HG03342 (cell line): ENCODE data around the gene ATF3.
A peak's percentile ranks its signal among the peaks of the same experiment; 100 is the strongest.
"Not testable (repeated sequence)": the region's sequence is repeated elsewhere in the genome, so short reads cannot be mapped to it uniquely, and the experiment has no call there.

ENCODE experiments used
- ATAC-seq: cut with Tn5 transposase; IDR thresholded peaks from one replicate; pipeline ENCODE4 v1.9.1; 2021; ENCODE audit warnings: mild to moderate bottlenecking, moderate library complexity; ENCODE audit not compliant: unreplicated experiment

Gene ATF3

DNA sequence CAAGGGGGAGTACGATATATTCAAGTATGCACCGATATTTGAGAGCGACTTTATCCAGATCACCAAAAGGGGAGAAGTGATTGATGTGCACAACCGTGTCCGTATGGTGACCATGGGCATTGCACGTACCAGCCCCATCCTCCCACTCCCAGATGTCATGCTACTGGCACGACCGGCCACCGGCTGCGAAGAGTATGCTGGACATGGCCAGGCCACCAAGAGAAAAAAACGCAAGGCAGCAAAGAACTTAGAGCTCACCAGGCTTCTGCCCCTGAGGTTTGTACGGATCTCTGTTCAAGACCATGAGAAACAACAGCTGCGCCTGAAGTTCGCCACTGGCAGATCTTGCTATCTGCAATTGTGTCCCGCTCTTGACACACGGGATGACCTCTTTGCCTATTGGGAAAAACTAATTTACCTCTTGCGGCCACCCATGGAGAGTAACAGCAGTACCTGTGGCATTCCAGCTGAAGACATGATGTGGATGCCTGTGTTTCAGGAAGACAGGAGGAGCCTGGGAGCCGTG lies 16.5 kb downstream of the ATF3 start:
- ATAC-seq, result no peak

DNA sequence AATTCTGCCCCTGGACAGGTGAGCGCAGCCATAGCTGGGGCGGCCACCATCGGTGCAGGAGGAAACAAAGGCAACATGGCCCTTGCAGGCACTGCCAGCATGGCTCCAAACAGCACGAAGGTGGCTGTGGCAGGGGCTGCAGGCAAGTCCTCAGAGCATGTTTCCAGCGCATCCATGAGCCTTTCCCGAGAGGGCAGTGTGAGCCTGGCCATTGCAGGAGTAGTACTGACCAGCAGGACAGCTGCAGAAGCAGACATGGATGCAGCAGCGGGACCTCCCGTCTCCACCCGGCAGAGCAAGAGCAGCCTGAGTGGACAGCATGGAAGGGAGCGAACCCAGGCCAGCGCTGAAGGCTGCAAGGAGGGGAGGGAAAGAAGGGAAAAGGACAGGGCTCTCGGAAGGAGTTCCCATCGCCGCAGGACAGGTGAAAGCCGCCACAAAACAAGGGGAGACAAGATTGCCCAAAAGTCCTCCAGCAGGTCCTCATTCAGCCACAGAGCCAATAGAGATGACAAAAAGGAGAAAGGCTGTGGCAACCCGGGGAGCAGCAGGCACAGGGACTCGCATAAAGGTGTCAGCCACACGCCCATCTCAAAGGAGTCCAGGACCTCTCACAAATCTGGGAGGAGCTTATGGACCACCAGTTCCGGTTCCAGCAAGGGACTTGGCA lies 17.4 kb downstream of the ATF3 start:
- ATAC-seq, result no peak

GRCh38 chr1:212628046-212628445 lies 19.5 kb downstream of the ATF3 start:
- ATAC-seq, result no peak

DNA sequence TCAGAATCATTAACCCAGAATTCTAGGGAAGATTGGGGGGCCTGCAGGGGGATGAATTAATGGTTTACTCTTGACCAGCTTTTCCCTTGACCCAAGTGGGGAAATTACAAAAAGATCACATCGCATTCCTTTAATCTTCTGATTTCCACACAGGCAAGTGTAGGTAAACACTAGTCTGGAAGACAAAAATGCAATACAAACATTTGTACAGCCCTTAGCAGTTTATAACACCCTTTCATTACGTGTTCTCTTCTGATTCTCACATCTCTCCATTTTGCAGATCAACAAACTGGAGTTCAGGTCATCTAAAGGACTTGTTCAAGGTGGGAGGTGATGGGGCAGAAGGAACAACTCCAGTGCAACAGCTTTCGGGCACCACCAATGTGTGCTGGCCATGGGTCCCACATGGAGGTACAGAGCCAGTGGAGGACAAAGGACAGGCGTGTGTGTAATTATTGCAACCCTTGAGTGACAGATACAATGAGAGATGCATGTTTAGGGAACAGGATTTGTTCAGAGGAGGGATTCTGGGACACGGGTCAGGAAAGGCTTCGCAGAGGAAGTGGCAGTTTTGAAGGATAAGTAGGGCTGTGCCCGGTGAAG lies 20.4 kb downstream of the ATF3 start:
- no peak for ATAC-seq

- peak; percentile 1 for ATAC-seq
These were observed 21.0 kb downstream of the ATF3 start for GRCh38 chr1:212629450-212630157.

GRCh38 chr1:212630158-212630900 lies 21.8 kb downstream of the ATF3 start:
- peak; percentile 95 for ATAC-seq

DNA sequence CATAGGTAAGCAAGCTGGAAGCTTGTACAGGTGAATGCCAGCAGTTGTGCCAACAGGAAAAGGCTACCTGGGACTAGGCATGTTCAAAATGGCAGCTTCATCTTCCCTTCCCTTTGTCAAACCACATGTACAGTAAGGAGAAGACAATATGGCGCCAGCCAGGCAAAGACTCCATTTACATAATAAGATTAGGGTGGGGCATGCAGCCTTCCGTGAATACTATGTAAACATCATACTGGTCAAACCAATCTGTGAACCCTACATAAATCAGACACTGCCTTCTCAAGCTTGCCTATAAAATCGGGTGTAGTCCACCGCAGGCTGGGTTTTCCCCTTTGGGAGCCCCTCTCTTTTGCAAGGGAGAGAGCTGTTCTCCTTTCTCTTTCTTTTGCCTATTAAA lies 24.6 kb downstream of the ATF3 start:
- ATAC-seq, result no peak

DNA sequence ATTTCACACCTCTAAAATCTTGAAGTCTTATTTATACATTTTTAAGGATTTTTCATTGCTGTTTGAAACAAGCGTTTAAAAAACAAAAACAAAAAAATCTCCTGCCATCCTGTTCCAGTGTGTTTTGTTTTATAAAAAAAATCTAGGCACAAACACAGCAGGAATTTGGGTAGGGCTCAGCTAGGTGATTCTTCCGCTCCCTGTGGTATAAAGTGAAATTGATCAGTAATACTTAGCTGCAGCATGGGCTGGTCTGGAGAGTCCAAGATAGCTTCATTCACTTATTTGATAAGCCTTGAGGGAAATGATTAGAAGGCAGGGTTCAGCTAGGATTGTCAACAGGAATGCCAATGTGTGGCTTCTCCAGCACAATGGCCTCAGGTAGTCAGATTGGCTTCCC lies 25.7 kb downstream of the ATF3 start:
- no peak for ATAC-seq

- peak; percentile 46 for ATAC-seq
These were observed 26.6 kb downstream of the ATF3 start for GRCh38 chr1:212635141-212635631.

DNA sequence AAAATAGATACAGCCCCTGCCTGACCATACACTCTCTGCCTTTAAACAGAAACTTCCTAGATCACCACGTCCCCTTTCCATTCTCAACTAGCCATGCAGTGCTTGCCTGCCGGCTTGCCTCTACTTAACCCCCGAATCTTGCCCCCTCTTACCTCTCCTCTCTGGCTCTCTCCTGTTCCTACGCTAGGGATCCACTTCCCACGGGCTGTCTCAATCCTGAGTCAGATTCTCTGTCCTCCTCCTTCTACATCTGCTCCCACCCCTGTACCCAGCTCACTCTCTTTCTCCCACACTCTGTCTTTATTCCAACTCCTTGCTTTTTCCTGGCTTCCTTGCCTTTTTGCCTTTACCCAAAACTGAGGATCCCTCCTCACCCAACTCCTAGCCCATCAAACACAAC lies 29.3 kb downstream of the ATF3 start:
- no peak for ATAC-seq

DNA sequence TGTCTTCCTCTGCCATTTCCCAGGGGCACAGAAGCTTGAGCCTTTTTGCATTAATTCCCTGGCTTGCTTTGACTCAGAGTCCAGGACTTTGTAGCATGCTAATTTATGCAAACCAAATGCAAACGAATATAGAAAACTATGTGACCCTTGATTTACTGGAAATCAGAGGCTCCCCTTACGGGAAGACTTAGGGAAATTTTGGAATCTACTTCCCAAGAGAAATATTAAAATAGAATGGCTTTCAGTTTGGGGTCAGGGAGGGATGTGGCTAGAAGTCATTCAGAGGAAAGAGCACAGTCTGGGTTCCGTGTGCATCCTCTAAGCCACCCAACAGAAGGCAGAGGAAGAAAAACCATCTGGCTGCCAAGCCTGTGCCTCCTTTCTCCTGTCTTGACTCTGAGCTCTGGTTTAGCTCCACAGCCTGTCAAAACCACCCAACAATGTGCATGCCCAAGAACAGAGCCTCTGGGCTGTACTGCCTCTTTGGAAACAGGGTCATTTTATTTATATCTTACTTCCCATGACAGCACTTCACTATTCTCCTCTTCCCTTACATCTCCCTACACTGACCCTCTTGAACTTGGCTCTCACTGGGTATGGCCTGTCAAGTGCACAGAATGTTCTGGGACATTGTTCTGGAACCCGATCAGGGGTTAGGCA lies 30.1 kb downstream of the ATF3 start:
- no peak for ATAC-seq

DNA sequence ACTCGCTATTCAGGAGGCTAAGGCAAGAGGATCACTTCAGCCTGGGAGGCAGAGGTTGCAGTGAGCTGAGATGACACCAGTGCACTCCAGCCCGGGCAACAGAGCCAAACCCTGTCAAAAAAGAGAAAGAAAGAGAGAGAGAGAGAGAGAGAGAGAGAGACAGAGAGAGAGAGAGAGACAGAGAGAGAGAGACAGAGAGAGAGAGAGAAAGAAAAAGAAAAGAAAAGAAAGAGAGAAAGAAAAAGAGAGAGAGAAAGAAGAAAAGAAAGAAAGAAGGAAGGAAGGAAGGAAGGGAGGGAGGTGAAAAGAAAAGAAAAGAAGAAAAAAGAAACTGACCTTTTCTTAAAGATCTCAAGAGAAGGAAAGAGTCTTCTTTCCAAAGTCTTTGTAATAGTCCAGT lies 31.0 kb downstream of the ATF3 start:
- ATAC-seq, result not testable (repeated sequence)

GRCh38 chr1:212640223-212640878 lies 31.8 kb downstream of the ATF3 start:
- no peak for ATAC-seq

- no peak for ATAC-seq
These were observed 33.4 kb downstream of the ATF3 start for GRCh38 chr1:212641956-212642355.

GRCh38 chr1:212643877-212644276 lies 35.3 kb downstream of the ATF3 start:
- ATAC-seq, result no peak

- ATAC-seq, result no peak
These were observed 36.4 kb downstream of the ATF3 start for GRCh38 chr1:212644866-212645545.

DNA sequence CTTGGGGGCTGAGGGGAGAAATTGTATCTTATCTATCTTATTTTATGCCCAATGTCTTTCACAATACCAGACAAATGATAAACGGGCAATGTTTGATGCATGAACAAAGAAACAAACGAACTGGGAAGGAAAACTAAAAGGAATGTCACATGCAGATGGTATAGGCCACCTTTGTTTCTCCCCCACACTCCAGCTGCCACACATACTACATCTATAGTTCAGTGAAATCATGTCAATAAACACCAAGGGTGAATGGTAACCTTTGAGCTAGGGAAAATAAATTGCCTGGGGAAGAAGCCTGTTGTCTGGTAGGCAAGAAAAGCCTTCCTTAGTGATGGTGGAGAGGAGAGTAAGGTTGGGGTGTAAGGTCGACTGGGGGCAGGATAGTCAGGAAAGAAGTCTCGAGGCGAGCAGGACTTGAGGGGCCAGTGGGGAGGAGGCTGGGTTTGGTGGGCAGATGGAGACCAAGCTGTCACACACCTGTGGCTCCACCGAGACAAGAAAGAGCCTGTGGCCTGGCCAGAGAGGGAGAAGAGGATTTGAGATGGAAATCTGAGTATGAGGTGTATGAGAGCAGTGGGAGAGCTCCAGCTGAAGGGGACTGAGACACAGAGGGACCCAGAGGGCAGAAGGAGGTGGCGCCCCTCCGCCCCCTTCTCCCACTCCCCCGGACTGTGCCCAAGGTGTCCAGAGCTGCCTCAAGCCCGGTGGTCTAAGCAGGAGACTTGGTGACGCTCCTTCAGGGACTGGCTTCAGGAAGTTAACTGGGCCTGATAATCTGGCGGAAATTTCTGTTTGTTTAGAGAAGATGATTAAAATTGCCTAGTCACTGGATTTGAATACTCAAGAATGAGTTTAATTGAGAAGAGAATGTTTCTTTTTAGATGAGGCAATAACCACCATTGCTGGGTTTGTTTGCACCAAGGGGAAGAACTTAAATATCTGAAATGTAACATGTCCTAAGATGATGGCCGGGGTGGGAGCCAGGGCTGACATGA lies 37.3 kb downstream of the ATF3 start:
- no peak for ATAC-seq

DNA sequence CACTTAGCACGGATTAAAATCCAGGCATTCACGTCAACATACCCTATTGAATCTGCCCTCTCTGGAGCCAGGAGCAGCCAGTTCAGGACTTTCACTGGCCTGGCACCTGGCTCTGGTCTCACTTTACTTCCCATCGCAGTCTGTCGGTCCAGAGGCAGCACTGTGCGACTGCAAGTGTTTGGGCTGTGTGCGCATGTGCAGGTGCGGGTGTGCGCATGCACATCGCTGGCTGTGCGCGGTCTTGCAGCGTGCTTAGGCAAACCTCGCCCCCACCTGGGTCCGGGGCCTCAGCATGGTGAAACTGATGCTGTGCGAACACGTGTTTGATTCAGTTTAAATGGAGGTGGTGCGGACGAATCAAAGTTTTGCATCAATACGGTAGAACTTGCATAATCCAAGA lies 38.0 kb downstream of the ATF3 start:
- ATAC-seq, result no peak
